OCI-LY3 (cell line): ENCODE data around the gene HSPA1L.

Experiments
- CTCF ChIP-seq: fragments of 200-600, 300-600 bp; sonication (generic); IDR thresholded peaks from 2 replicates; pipeline ENCODE4 v1.5.1; 2014; ENCODE audit warnings: antibody characterized with exemption, low read length, low read depth
- EZH2phosphoT487 ChIP-seq: fragments of 200-600 bp; shearing (Covaris generic); IDR thresholded peaks from 2 replicates; pipeline ENCODE4 v1.6.1; 2018; ENCODE audit warnings: antibody characterized with exemption, mixed run types, low read depth

DNA sequence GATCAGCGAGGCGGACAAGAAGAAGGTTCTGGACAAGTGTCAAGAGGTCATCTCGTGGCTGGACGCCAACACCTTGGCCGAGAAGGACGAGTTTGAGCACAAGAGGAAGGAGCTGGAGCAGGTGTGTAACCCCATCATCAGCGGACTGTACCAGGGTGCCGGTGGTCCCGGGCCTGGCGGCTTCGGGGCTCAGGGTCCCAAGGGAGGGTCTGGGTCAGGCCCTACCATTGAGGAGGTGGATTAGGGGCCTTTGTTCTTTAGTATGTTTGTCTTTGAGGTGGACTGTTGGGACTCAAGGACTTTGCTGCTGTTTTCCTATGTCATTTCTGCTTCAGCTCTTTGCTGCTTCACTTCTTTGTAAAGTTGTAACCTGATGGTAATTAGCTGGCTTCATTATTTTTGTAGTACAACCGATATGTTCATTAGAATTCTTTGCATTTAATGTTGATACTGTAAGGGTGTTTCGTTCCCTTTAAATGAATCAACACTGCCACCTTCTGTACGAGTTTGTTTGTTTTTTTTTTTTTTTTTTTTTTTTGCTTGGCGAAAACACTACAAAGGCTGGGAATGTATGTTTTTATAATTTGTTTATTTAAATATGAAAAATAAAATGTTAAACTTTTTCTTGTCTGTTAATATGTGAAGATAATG, 14.7 kb upstream of the HSPA1L start:
- no peak for TF ChIP-seq EZH2phosphoT487
- TF ChIP-seq CTCF: peak; percentile 35
